ENCODE data around the gene ARHGAP42.

ARHGAP42 gene

DNA sequence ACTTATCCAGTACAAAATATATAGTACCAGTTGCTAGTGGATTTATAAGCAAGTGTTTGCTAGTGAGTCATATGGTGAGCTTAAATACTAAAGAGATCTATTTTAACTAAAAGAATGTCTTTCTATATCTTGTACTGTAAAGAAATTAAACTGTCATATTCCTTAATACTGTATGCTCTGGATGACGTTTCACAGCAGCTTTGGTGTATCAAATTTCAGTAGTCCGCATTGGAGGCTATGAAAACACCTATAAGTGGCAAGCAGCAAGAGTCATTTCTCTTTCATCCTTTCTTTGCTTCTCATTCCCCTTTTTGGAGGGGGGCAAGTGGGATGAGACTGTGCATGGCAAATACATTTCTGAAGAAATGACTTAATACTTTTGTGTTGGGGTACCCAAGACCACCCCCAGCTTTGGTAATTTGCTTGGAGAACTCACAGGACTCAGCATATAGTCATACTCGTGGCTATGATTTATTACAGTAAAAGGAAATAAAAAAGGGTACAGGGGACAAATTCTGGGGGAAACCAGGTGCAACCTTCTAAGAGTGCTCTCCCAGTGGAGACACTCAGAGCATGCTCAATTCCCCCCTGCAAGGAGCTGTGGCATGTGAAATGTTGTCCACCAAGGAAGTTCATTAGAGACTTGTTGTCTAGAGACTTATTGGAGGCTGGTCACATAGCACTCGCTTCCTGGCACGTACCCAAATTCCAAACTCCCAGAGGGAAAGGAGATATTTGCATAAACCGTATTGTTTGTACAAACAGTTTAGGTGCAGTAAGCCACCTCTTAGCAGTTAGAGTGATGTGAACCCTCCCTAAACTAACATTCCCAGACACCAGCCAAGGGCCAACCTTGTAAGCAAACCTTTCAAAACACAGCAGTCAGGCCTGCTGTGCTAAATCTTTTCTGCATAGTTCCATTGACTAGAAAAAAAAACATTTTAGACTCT, 231.7 kb downstream of the ARHGAP42 start:
- DNase-seq (ENCODE audit: low read depth): peak; percentile 37

DNA sequence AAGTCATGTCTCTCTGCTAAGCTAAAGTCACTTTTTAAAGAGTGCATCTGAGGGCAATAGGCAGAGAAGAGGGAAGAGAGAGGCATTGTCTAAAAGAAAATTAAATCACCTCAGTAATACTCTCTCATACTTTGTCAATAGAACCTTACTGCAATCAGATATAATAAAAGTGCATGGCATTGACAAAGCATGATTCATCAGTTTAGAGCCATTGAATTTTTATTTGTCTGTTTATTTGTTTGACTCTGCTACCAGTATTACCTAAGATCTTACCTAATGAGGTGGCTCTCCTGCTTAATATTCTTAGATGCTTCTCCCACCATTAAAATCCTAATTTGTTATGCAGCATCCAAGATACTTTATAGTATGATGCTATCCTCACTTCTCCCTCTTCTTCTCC, 233.5 kb downstream of the ARHGAP42 start:
- no peak for DNase-seq (ENCODE audit: low read depth)

DNA sequence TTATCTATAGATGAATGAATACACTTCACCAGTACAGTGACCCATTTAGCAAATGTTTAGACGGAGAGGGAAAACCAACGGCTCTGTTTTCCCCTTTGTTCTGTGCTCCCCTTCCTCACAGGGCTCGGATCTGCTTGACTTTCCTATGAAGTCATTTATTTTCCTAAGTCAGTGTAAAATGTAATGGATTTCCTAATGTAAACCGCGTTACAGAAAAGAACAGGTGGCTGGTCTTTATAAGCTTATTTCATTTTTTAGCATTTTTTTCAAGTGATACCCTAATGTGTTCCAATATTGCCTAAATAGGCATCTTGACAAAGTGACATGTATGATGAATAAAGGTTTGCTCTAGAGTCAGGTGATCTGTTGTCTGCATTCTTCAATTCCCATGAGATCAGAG, 235.0 kb downstream of the ARHGAP42 start:
- DNase-seq (ENCODE audit: low read depth): no peak

DNA sequence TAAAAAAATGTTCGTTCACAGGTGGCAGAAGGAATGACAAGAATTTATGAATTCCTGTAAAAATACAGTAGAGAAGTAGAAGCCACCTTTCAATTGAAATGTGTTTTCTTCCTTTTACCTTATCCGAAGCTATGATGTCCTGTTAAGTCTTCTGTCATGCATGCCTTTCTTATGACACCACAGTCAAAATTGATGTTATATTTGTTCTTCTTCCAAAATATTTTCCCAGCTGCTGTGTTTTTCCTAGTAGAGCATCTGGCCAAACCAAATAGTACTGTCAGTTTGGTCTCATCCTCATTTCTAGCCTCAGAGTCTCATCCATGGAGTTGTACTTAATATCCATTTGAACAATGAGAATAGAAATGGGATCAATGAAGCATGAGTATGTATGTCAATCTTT, 236.5 kb downstream of the ARHGAP42 start:
- DNase-seq (ENCODE audit: low read depth): peak; percentile 17

DNA sequence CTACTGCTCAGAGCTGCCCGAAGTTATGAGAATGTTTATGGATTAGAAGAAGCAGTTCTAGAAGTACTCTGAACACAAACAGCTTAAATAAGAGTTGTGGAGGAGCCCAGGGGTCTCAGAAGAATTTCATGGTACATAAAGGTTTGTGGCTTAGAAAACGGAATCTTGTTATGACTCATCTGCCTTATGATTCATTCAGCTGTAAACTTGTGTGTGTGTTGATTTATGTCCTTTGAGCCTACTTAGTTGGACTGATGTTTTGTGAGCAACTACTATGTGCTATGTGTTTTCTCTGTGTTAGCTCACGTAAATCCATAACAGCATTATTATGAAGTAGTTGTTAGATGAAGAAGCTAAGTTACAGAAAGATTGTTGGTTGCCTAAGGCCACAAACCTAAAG, 238.8 kb downstream of the ARHGAP42 start:
- DNase-seq (ENCODE audit: low read depth): peak; percentile 89

DNA sequence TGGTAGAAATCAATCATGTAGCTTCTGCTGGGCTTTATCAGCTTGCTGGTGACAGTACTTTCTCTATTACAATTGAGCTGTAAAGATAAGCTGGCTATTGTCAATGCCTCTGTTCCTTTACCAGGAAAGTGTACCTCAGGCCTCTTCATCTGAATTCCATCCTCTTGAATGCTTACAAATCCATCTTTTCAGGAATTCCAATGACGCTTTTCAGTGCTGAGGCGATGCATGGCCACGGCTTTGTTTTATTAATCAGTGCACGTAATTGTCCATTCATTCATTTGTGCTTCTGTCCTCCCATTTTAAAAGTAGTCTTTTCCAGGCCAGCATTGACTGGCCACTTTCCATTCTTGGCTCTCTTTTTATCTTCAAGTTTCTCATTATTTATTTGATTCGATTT, 240.5 kb downstream of the ARHGAP42 start:
- no peak for DNase-seq (ENCODE audit: low read depth)

DNA sequence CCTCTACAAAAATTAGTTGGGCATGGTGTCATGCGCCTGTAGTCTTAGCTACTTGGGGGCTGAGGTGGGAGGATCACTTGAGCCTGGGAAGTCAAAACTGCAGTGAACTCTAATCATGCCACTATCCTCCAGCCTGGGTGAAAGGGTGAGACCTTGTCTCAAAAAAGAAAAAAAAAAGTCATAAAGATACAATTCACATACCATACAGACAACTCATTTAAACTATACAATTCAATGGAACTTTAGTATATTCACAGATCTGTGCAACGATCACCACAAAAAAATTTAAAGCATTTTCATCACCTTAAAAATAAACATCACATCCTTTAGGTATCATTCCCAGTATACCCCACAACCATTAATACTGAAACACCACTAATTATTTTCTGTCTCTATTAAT, 241.3 kb downstream of the ARHGAP42 start:
- peak; percentile 57 for DNase-seq (ENCODE audit: low read depth)

DNA sequence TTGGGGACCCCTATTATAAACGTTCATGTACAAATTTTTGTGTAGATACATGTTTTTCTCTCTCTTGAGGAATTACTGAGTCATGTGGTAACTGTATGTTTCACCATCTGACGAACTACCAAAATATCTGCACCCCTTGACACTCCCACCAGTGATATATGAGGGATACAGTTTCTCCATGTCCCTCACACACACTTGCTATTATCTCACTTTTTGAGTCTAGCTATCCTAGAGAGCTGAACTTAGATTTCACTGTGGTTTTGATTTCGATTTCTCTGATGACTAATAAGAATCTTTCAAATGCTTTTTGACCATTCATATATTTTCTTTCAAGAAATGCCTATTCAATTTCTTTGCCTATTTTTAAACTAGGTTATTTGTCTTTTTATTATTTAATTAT, 242.3 kb downstream of the ARHGAP42 start:
- DNase-seq (ENCODE audit: low read depth): peak; percentile 66

DNA sequence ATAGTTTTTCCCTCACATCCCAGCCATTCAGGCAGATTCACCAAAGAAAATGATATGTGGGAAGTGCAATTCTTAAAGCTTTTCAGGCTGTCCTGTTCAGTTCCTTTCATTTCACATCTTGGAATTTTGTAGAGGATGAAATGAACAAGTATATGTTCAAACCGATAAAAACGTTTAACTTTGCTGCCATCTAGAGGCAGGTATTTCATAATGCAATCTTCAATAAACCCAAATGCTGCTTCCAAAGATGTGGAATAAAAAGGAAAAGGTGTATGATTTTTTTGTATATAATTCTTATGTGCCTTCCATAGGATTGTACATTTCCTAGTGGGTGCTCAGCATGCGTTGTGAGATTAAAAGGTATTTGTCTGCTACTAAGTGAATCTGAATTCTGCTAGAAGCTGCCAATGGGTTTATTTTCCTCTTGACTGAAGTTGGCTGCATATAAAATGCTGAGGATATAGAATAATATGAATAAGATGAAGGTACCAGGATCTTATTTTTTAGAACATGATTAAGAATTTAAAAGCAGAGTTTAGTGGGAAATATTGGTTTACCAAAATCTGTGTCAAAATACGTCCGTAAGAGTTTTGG, 243.2 kb downstream of the ARHGAP42 start:
- DNase-seq (ENCODE audit: low read depth): peak; percentile 81

DNA sequence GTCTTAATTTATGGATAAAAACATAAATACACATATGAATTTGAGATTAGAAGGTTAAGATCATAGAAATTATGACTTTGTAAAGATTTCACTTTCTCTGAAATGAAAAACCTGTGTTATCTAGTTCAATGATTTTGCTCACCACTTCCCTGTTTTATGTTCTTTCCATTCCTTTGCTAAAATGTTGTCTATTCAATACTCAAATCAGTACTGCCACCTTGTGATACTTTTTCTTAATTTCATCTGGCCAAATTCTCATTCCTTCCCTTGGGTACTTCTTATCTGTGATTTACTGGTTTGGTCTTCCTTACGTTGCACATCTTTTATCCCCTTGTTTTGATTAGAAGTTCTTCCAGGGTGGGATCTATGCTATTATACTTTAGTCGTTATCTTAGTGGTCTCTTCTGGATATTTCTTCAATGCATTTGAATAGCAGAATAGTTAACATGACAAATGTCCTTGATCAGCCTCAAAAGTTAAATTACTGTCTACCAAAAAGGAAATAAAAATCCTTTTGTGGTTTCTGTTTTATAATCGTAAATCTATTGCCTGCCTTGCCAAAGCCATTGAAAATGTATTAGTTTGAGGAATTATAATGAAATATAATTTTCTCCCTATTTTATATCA, 245.5 kb downstream of the ARHGAP42 start:
- DNase-seq (ENCODE audit: low read depth): peak; percentile 60

DNA sequence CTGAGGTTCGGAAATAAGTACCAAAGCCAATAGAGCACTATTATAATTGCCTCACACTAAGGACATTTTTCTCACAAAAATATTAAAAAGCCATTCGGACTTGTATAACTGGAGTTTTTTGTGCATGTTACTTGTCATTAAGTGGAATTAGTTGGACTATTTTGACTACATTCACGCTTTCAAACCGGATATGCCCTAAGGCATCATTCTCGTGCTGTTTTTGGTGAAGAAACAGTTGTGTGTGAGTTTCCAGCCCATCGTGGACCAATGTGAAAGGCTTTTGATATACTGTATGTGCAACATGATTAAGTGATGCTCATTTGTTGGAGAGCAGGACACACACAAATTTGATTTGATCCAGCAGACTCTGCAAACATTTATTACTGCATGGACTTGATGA, 249.7 kb downstream of the ARHGAP42 start:
- DNase-seq (ENCODE audit: low read depth): no peak

DNA sequence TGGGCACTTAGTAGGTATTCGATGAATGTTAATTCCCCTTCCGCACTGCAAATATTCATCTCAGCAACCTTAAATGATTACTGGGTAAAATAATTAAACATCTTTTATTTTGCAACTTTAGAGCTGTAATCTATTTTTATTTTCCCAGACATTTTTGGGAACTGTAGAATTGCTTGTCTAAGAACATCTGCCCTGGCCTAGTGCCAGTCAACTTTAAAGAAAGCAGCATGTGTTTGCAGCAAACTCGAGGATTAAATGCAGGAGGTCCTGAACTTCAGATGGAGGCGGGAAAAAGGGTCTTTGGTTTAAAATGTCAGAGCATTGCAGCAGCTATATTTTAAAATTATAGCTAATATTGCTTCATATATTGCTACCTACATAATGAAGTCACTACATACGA, 252.5 kb downstream of the ARHGAP42 start:
- no peak for DNase-seq (ENCODE audit: low read depth)

DNA sequence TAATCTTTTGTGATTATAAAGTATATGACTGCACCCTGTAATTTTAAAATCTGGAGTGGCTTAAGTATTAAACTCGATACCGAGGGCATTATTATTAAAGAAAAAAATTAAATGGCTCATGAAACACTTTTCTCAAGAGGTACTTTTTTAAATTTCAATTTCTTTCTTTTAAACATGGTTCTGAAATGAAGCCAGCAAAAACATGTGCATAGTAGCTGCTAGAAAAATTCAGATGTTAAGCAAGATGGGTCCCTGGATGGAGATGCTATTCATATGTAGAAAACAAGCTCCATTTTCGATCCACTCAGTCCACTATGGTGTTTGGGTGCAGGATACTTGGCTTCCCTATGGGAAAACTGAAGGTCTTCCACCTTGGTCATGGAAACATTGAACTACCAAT, 253.0 kb downstream of the ARHGAP42 start:
- DNase-seq (ENCODE audit: low read depth): no peak

DNA sequence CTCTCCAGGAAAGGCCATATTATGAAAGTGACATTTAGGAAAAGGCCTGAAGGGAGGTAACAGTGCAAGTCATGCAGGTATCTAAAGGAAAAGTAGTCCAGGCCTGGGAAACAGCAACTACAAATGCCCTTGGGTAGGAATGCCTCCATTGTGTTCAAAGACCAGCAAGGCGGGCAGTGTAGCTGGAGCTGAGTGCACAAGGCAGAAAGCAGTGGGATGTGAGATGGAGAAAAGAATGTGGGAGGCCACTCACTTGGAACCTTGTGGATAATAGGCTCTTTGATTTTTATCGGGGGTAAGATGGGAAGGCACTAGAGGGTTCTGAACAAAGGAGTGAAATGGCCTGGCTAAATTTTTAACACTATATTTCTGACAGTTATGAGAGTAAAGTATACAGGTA, 253.9 kb downstream of the ARHGAP42 start:
- no peak for DNase-seq (ENCODE audit: low read depth)

DNA sequence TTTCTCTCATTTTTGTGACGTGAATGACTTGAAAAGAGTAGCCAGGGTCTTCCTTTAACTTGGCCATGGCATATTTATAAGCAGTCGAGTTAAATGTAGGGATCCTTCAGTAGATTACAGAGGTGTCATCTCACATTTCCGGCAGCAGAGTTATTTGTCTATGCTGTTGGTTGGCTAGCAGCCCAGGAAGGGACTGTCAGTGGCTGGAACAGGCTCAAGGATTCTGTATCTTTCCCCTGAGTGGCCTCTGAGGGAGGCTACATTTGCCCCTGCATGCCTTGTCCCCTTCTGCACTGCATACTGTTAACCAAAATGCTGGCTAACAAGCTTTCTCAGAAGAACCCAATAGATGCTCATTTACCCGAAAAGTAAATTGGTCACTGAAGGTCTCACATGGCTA, 254.9 kb downstream of the ARHGAP42 start:
- DNase-seq (ENCODE audit: low read depth): no peak

DNA sequence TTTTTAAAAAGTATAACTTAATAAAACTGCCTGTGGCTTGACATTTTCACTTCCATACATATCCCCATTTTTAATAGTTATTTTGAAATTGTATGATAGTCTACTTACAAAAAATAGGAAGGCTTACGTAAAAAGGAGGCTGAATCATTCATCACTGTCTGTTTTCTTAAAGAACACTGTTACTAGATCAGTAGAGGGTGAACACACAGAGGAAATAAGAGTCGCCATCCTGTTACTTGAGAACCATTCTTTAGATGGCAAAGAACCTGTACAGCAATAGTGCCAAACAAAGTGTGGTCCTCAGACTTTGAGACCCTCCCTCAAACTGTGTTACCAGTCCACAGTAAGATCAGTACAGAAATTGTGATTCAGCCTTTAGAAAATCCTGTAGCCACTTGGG, 261.8 kb downstream of the ARHGAP42 start:
- DNase-seq (ENCODE audit: low read depth): no peak

DNA sequence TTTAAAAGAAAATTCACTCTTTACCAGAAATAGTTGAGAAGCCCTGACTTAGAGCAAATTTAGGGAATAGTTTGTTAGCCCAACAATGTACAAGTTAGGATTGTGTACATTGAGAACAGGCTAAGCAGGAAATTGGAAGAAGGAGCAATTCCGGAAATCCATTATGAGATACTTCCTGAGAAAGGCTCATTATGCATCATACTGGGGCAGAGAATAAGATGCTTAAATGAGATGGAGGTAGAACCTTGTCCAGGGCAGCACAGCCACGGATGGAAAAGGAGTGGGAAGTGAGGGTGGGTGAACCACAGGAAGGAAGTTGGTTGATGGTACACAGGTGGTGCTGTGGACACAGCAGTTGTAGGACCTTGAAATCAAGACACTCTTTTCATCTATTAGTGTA, 262.4 kb downstream of the ARHGAP42 start:
- DNase-seq (ENCODE audit: low read depth): no peak

DNA sequence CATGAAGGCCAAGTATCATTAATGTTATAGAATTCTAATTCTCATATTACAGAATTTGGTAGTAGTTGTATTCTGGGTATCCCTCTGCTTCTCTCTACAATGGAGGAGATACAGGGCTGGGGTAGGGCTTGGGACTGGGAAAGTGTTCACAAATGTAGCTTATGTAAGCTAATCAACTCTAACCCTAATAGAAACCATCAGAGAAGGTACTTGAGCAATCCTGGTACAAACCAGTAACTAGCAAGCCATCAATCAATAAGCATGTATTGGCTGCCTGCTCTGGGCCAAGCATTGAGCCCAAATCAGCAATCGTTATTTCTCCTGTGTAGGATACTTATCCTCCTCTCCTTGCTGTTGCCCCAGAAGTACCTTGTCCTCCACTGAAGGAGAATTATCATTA, 268.2 kb downstream of the ARHGAP42 start:
- no peak for DNase-seq (ENCODE audit: low read depth)

DNA sequence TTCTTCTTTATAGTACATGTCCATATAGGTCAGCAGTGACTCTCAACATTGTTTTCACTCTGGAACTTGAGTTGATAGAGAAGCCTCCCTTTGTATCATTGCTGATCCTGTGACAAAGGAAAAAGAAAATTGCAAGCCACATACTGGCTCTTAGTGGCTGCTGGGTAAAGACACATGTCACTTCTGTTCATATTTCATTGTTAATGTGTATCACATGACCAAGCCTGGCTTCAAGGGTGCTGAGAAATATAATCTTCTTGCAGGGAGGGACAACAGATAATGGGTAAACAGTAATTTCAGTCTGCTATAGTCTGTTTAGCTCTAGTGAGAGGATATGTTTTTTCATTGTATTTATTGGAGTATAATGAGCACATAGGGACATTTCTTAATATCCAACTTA, 269.3 kb downstream of the ARHGAP42 start:
- no peak for DNase-seq (ENCODE audit: low read depth)

DNA sequence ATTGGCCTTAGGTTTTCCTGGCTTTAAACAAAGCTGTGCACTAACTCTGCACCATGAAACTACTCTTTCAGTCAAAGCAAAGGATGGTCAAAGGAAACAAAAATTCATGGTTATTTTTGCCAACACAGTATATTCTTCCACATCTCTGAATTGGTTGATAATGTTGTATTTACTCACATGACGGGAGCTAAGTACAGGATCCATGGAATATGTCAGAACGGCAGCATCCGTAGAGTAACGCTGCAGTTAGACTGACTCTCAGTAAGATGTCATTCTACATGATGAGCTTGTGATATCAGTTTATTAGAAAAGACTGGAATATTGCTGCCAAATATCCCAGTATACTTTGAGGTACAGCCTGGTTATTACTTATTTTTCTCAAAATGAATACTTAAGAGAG, 270.4 kb downstream of the ARHGAP42 start:
- DNase-seq (ENCODE audit: low read depth): no peak

DNA sequence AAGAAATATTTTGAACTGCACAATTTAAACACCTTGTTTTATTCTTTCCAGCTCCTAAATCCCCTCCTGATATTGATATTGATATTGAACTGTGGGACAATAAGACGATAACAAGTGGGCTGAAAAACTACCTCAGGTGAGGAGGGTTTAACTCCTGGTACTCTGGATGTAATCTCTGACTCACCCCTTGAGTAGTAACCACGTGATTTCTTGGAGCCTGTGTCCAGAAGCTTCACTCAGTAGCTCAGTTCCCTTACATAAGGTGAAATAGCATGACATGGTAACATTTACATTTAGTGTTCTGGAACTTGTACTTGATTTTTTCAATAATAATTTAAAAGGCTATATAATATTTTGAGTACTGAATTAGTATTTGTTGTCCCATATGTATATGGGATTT, 274.5 kb downstream of the ARHGAP42 start:
- DNase-seq (ENCODE audit: low read depth): peak; percentile 17

DNA sequence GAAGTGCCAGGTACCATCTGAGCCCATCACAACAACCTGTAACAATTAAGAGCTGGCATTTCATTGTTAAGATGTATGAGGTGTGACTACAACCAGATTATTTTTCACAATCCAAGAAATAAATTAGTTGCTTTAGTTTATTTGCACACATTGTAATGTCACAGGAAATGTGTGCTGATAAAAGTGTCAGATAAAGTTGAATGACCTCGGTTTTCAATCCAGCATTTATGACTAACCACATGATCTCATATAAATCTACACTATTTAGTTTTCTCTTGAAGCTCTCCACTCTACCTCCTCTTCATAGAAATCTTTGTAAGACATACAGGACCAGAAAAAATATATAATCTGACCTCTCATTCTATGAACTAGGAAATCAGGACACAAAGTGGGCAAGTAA, 276.3 kb downstream of the ARHGAP42 start:
- DNase-seq (ENCODE audit: low read depth): no peak

DNA sequence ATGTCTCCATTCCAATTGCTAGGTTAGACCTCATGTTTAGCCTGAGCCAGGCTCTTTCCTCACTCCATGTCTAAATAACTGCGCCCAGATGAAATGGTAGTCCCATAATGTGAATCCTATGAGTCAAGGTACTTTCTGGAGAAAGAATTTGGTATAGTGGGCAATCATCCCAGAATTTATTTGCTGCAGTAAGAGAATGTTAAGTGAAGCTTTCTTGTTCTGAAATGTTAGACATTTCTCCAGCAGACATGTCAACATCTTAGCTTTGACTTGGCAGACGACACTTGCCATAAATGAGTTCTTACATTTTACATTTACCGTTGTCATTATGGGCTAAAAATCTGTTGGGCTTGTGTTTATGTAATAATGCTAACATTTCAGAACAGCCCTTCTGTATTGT, 277.3 kb downstream of the ARHGAP42 start:
- DNase-seq (ENCODE audit: low read depth): peak; percentile 2

Measured in ELR (cell line).